HCT116 (cell line): ENCODE measurements around the gene FOXS1. TPM values are rescaled to one million over a fixed set of nuclear protein-coding genes. Genes with fewer than 3 reads are reported as not detected.

Experiments used
- ATAC-seq: fragments of 200-7000 bp; cut with Tn5 transposase; 2 replicates; pipeline ENCODE4 v1.9.1; 2020; ENCODE audit warnings: mild to moderate bottlenecking, moderate library complexity
- BruUV-seq: library from RNA; stranded (reverse); fragments of 400-500 nt; replicated peaks from 2 replicates; lab custom pipeline; 2021; lab: Mats Ljungman, UMichigan
- CTCF ChIA-PET: fragments of 300-600 bp; sonication (Branson Sonifier 250); formaldehyde crosslinking; loops from one replicate; lab custom pipeline; 2021; ENCODE audit warnings: antibody characterized with exemption; lab: Charles Lee
- POLR2A ChIA-PET: fragments of 300-600, 350-600 bp; sonication (Branson Sonifier 250); formaldehyde crosslinking; loops from one replicate; lab custom pipeline; 2021; ENCODE audit warnings: antibody characterized with exemption; lab: Charles Lee
- RAD21 ChIA-PET, 2 experiments: fragments of 300-600 bp; sonication (Branson Sonifier 250); formaldehyde crosslinking; loops; one replicate each; lab custom pipeline; 2023; ENCODE audit warnings: low total read pairs in 2 of 2; ENCODE audit not compliant: uncharacterized antibody in 2 of 2, unreplicated experiment in 2 of 2, low non-redundant PET in 1 of 2; lab: Charles Lee
- DNase-seq: peaks from one replicate; pipeline ENCODE4 v3.0.0-alpha.2; 2010; ENCODE audit warnings: low read depth, low spot score
- H2AFZ ChIP-seq: fragments of 200-600 bp; shearing (Covaris generic), sonication (generic); 2 replicates; pipeline ENCODE4 v1.6.1; 2017; ENCODE audit warnings: low read depth, mixed run types, mixed read lengths, antibody characterized with exemption, low read length; ENCODE audit not compliant: poor library complexity, severe bottlenecking
- H3K27ac ChIP-seq: 2 replicates; pipeline ENCODE4 v1.5.1; 2012; ENCODE audit warnings: low read depth, low read length
- H3K27me3 ChIP-seq: fragments of 200-600 bp; sonication (generic); 2 replicates; pipeline ENCODE4 v1.6.1; 2016; ENCODE audit warnings: mixed run types, low read length, mixed read lengths; ENCODE audit not compliant: insufficient read depth
- H3K36me3 ChIP-seq, 2 experiments: fragments of 200-500 bp in 1 of 2; fragments of 200-600 bp in 1 of 2; sonication (Bioruptor generic) in 1 of 2; sonication (generic) in 1 of 2; 2 replicates each; pipeline versions ENCODE4 v1.5.1 to v1.6.1; 2014 to 2016; ENCODE audit warnings: low read length in 2 of 2, inconsistent platforms in 1 of 2, mixed read lengths in 1 of 2, mixed run types in 1 of 2; ENCODE audit not compliant: insufficient read depth in 2 of 2, control insufficient read depth in 1 of 2
- H3K4me1 ChIP-seq, 2 experiments: fragments of 200-600 bp in 1 of 2; sonication (generic) in 1 of 2; 2 replicates each; pipeline versions ENCODE4 v1.5.1 to v1.6.1; 2012 to 2017; ENCODE audit warnings: low read length in 2 of 2, inconsistent platforms in 1 of 2, mild to moderate bottlenecking in 1 of 2, mixed read lengths in 1 of 2, mixed run types in 1 of 2, moderate library complexity in 1 of 2; ENCODE audit not compliant: insufficient read depth in 2 of 2, control insufficient read depth in 1 of 2
- H3K4me2 ChIP-seq: fragments of 200-600 bp; sonication (generic); 2 replicates; pipeline ENCODE4 v1.6.1; 2017; ENCODE audit warnings: mixed run types, low read length, mixed read lengths
- H3K4me3 ChIP-seq, 2 experiments: fragments of 200-600 bp in 1 of 2; sonication (generic) in 1 of 2; replicated peaks in 1 of 2; 2 replicates each; pipeline ENCODE4 v1.5.1; 2011 to 2016; ENCODE audit warnings: low read length in 2 of 2, control low read depth in 1 of 2, low read depth in 1 of 2, mild to moderate bottlenecking in 1 of 2, mixed read lengths in 1 of 2, mixed run types in 1 of 2
- H3K79me2 ChIP-seq: fragments of 200-600 bp; sonication (generic); 2 replicates; pipeline ENCODE4 v1.6.1; 2017; ENCODE audit warnings: mild to moderate bottlenecking, mixed run types, low read length, moderate library complexity, mixed read lengths; ENCODE audit not compliant: insufficient read depth
- H3K9ac ChIP-seq: fragments of 200-600 bp; sonication (generic); 2 replicates; pipeline ENCODE4 v1.6.1; 2016; ENCODE audit warnings: low read length, mixed read lengths
- H3K9me2 ChIP-seq: fragments of 200-600 bp; sonication (generic), shearing (Covaris generic); 2 replicates; pipeline ENCODE4 v1.6.1; 2017; ENCODE audit warnings: mixed run types, mild to moderate bottlenecking, moderate library complexity; ENCODE audit not compliant: insufficient read depth
- H3K9me3 ChIP-seq, 2 experiments: fragments of 200-500 bp in 1 of 2; fragments of 200-600 bp in 1 of 2; sonication (Bioruptor generic) in 1 of 2; sonication (generic) in 1 of 2; 2 replicates each; pipeline ENCODE4 v1.6.1; 2014 to 2017; ENCODE audit warnings: low read length in 2 of 2, mixed read lengths in 2 of 2, inconsistent platforms in 1 of 2, low read depth in 1 of 2, mild to moderate bottlenecking in 1 of 2, mixed run types in 1 of 2, moderate library complexity in 1 of 2; ENCODE audit not compliant: control insufficient read depth in 1 of 2, insufficient read depth in 1 of 2
- H4K20me1 ChIP-seq: fragments of 200-600 bp; sonication (generic), shearing (Covaris generic); 2 replicates; pipeline ENCODE4 v1.6.1; 2017; ENCODE audit warnings: mixed run types, mild to moderate bottlenecking, moderate library complexity; ENCODE audit not compliant: insufficient read depth
- CTCF ChIP-seq, 3 experiments: fragments of 200-600 bp in 1 of 3; sonication (generic) in 1 of 3; IDR thresholded peaks in 2 of 3; conservative IDR thresholded peaks in 1 of 3; 2 replicates each; pipeline ENCODE4 v1.5.1; 2012 to 2017; ENCODE audit warnings: low read depth in 2 of 3, low read length in 2 of 3, antibody characterized with exemption in 1 of 3, borderline replicate concordance in 1 of 3, control low read depth in 1 of 3, mild to moderate bottlenecking in 1 of 3, mixed read lengths in 1 of 3, mixed run types in 1 of 3, moderate library complexity in 1 of 3; ENCODE audit not compliant: insufficient read depth in 1 of 3
- EGR1 ChIP-seq: IDR thresholded peaks from 2 replicates; pipeline ENCODE4 v1.6.1; 2012; ENCODE audit warnings: low read depth
- ELF1 ChIP-seq: IDR thresholded peaks from 2 replicates; pipeline ENCODE4 v1.6.1; 2012; ENCODE audit warnings: low read depth, borderline replicate concordance
- FOSL1 ChIP-seq: IDR thresholded peaks from 2 replicates; pipeline ENCODE4 v1.6.1; 2012; ENCODE audit warnings: low read depth
- JUND ChIP-seq: IDR thresholded peaks from 2 replicates; pipeline ENCODE4 v1.6.1; 2012
- MAX ChIP-seq: IDR thresholded peaks from 2 replicates; pipeline ENCODE4 v1.6.1; 2012
- POLR2AphosphoS5 ChIP-seq: IDR thresholded peaks from 2 replicates; pipeline ENCODE4 v1.6.1; 2011; ENCODE audit warnings: mild to moderate bottlenecking, low read depth, low read length, moderate library complexity
- RAD21 ChIP-seq: IDR thresholded peaks from 2 replicates; pipeline ENCODE4 v1.6.1; 2012; ENCODE audit warnings: low read depth, mild to moderate bottlenecking
- SIN3A ChIP-seq: IDR thresholded peaks from 2 replicates; pipeline ENCODE4 v1.6.1; 2012; ENCODE audit warnings: low read depth
- SRF ChIP-seq: IDR thresholded peaks from 2 replicates; pipeline ENCODE4 v1.6.1; 2012; ENCODE audit warnings: low read depth
- TCF7L2 ChIP-seq: IDR thresholded peaks from 2 replicates; pipeline ENCODE4 v1.7.0; 2011; ENCODE audit warnings: borderline replicate concordance, inconsistent platforms; ENCODE audit not compliant: insufficient read depth, insufficient read length; ENCODE audit errors: extremely low read depth
- ZFX ChIP-seq: fragments of 450-650 bp; IDR thresholded peaks from 2 replicates; pipeline ENCODE4 v1.6.1; 2017
- ZNF274 ChIP-seq: fragments of 200-500 bp; sonication (Bioruptor generic); IDR thresholded peaks from 2 replicates; pipeline ENCODE4 v1.6.1; 2014; ENCODE audit warnings: mild to moderate bottlenecking, low read depth, low read length, inconsistent platforms
- intact Hi-C: fragments of 100-400 bp; cut with micrococcal nuclease; formaldehyde crosslinking; loops from 2 replicates; pipeline ENCODE4 v1.10.0; 2022
- total RNA-seq: library from RNA; stranded (reverse); gene quantifications from one replicate; pipeline ENCODE4 v1.2.1, GENCODE V29; 2021; ENCODE audit not compliant: unreplicated experiment

Gene FOXS1
- total RNA-seq, 1 experiment from 2014 or later = not detected

GRCh38 chr20:31818376-31818908 lies 27.0 kb downstream of the FOXS1 start:
- RAD21 ChIA-PET = no interaction called here
- Histone ChIP-seq H3K9me2 (no peaks in the 10 kb centered on the region), H3K27ac (no peak overlapping the region), H3K9ac (no peak overlapping the region), H3K4me1 (peaks cover 0 to 9% of the 10 kb centered on the region in 2 experiments; a peak in 1 of 4 replicates), H3K36me3 (no peaks in the 10 kb centered on the region), H3K4me2 (no peak overlapping the region), H4K20me1 (no peaks in the 10 kb centered on the region), H3K79me2 (no peaks in the 10 kb centered on the region), H3K9me3 (no peaks in the 10 kb centered on the region), H3K27me3 (no peaks in the 10 kb centered on the region), H2AFZ (no peak overlapping the region), H3K4me3 (no peak overlapping the region)
- TF ChIP-seq TCF7L2 (no peak), CTCF (IDR thresholded peaks at IDR 0.05 in 2 of 3, conservative IDR thresholded peaks at IDR 0.05 in 1 of 3; ENCODE audit: borderline replicate concordance in 1 of 3, insufficient read depth in 1 of 3, low read depth in 2 of 3, low read length in 2 of 3) (no peak), ELF1 (no peak), JUND (no peak), POLR2AphosphoS5 (no peak), SIN3A (no peak), ZFX (no peak)
- CTCF ChIA-PET = no interaction called here
- ATAC-seq (no peak), DNase-seq (no peak)
- intact Hi-C loops = no loop called here
- POLR2A ChIA-PET = interaction anchor here (1.9 kb wide), 1 partner anchor 12 kb away, joined by 4 read pairs; no protein-coding TSS in a partner anchor
- no TSS peak for BruUV-seq

- Histone ChIP-seq H3K4me1 (peaks cover 0 to 4% of the 10 kb centered on the region in 2 experiments; a peak in 1 of 4 replicates), H3K4me3 (no peak overlapping the region), H3K36me3 (no peaks in the 10 kb centered on the region), H3K9me3 (no peaks in the 10 kb centered on the region), H3K79me2 (no peaks in the 10 kb centered on the region), H3K4me2 (no peak overlapping the region), H3K27me3 (no peaks in the 10 kb centered on the region), H2AFZ (no peak overlapping the region), H4K20me1 (no peaks in the 10 kb centered on the region), H3K27ac (no peak overlapping the region), H3K9ac (no peak overlapping the region), H3K9me2 (no peaks in the 10 kb centered on the region)
- ChIA-PET CTCF (no interaction called here), POLR2A (interaction anchor here (0.5 to 1.9 kb wide), 2 partner anchors 11 to 95 kb away, joined by 3 to 4 read pairs; partner anchors contain the start of gene BCL2L1), RAD21 (no interaction called here)
- intact Hi-C loops = no loop called here
- DNase-seq (no peak), ATAC-seq (no peak)
- BruUV-seq = no TSS peak
- TF ChIP-seq ZNF274 (no peak), JUND (no peak), EGR1 (no peak), MAX (no peak), RAD21 (no peak), SRF (no peak), SIN3A (no peak), CTCF (IDR thresholded peaks at IDR 0.05 in 2 of 3, conservative IDR thresholded peaks at IDR 0.05 in 1 of 3; ENCODE audit: borderline replicate concordance in 1 of 3, insufficient read depth in 1 of 3, low read depth in 2 of 3, low read length in 2 of 3) (no peak), ELF1 (no peak), FOSL1 (no peak)
These were observed 27.9 kb downstream of the FOXS1 start for GRCh38 chr20:31817461-31817860.
